ENCODE results near the gene MAP3K14.

Gene MAP3K14

GRCh38 chr17:45338996-45339535, 22.2 kb upstream of the MAP3K14 start:
- no peak for DNase-seq

- peak; percentile 42 for DNase-seq
Observed at GRCh38 chr17:45338023-45338781, 21.4 kb upstream of the MAP3K14 start.

- no peak for DNase-seq
Observed at GRCh38 chr17:45336390-45337182, 19.8 kb upstream of the MAP3K14 start.

- no peak for DNase-seq
Observed at GRCh38 chr17:45335721-45336120, 18.9 kb upstream of the MAP3K14 start.

- DNase-seq, result no peak
Observed at GRCh38 chr17:45334701-45335677, 18.2 kb upstream of the MAP3K14 start.

- DNase-seq, result no peak
Observed at GRCh38 chr17:45334231-45334630, 17.4 kb upstream of the MAP3K14 start.

- DNase-seq, result no peak
Observed at GRCh38 chr17:45333702-45334092, 16.9 kb upstream of the MAP3K14 start.

- no peak for DNase-seq
Observed at GRCh38 chr17:45332989-45333701, 16.3 kb upstream of the MAP3K14 start.

- DNase-seq, result no peak
Observed at GRCh38 chr17:45332505-45332904, 15.7 kb upstream of the MAP3K14 start.

GRCh38 chr17:45326626-45327025, 9.8 kb upstream of the MAP3K14 start:
- DNase-seq, result no peak

- no peak for DNase-seq
Observed at GRCh38 chr17:45325810-45326209, 9.0 kb upstream of the MAP3K14 start.

- DNase-seq, result no peak
Observed at GRCh38 chr17:45324336-45324735, 7.5 kb upstream of the MAP3K14 start.

GRCh38 chr17:45322168-45322567, 5.3 kb upstream of the MAP3K14 start:
- no peak for DNase-seq

GRCh38 chr17:45320931-45321461, 4.2 kb upstream of the MAP3K14 start:
- no peak for DNase-seq

GRCh38 chr17:45320349-45320930, 3.6 kb upstream of the MAP3K14 start:
- DNase-seq, result no peak

- no peak for DNase-seq
Observed at GRCh38 chr17:45319239-45319703, 2.5 kb upstream of the MAP3K14 start.

- no peak for DNase-seq
Observed at GRCh38 chr17:45318561-45319230, 1.9 kb upstream of the MAP3K14 start.

GRCh38 chr17:45317111-45317928, 500 bp upstream of the MAP3K14 start:
- peak; percentile 100 for DNase-seq

- DNase-seq, result no peak
Observed at GRCh38 chr17:45315648-45316433, 979 bp downstream of the MAP3K14 start.
